Stimulated activated CD8-positive, alpha-beta memory T cell treated with anti-CD3 and anti-CD28 coated beads, Interleukin-7, amount 100 ng/mL, for 4 hours (primary cell): Measurements from ENCODE around the gene PRR14L.
"Not testable (repeated sequence)": the region's sequence is repeated elsewhere in the genome, so short reads cannot be mapped to it uniquely, and the experiment has no call there.

Source experiments
- DNase-seq, 2 donors: peaks; one replicate each; pipeline ENCODE4 v3.0.0-alpha.2; 2020; ENCODE audit warnings: low read depth in 2 of 2

The PRR14L gene

DNA sequence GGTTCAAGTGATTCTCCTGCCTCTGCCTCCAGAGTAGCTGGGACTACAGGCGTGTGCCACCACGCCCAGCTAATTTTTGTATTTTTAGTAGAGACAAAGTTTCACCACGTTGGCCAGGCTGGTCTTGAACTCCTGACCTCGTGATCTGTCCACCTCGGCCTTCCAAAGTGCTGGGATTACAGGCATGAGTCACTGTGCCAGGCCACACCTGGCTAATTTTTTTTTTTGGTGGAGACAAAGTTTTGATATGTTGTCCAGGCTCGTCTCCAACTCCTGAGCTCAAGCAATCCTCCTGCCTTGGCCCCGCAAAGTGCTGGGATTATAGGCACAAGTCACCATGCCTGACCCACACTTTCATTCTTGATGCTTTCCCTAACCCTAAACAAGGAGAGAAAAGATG is 9.6 kb downstream of the PRR14L start:
- not testable (repeated sequence) for DNase-seq

DNA sequence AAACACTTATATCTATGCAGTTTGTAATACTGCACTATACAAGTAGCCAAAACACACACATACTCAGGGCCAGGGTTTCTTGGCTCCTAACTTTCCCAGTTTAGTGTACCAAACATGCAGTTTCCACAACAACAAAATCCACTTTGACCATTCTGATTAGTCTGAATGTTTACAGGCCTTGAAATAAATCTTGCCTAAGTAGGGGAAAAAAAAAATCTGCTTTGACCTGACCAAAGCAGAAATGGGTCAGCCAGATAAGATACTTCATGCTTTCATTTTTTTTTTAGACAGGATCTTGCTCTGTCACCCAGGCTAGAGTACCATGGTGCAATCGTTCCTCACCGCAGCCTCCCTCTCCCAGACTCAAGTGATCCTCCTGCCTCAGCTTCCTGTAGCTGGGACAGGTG is 10.1 kb downstream of the PRR14L start:
- DNase-seq, result no peak

DNA sequence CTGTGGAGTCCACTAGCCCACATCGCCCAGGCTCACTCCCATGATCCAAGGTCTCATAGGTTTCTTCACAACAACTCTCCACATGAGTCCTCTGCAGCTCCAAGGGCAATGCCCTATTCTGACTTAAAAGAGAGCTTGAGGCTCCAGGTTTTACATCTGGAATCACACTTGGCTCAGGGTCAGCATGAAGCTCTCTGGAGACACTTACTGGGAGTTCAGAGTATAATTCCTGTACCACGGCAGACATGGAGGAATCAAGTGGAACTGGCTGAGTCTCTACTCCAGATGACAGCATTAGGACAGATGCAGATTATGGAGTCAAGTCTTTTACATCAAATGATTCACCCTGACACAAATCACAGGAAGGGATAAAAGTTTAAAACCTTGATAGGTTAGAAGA is 11.4 kb downstream of the PRR14L start:
- DNase-seq, result no peak

DNA sequence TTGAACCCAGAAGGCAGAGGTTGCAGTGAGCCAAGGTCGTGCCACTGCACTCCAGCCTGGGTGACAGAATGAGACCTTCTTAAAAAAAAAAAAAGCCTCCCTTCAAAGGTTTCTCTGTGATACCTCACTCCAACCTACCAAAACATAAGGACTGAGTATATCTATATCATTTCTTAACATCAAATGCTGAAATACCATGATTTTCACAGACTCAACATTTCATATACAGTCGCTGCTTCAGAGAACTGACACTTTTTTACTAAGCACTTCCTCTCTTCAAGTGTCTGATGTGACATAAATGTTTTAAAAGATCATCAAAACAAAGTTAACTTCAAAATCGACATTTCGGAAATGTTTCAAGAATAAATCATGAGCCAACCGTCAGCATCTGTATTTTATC is 12.0 kb downstream of the PRR14L start:
- DNase-seq, result no peak

DNA sequence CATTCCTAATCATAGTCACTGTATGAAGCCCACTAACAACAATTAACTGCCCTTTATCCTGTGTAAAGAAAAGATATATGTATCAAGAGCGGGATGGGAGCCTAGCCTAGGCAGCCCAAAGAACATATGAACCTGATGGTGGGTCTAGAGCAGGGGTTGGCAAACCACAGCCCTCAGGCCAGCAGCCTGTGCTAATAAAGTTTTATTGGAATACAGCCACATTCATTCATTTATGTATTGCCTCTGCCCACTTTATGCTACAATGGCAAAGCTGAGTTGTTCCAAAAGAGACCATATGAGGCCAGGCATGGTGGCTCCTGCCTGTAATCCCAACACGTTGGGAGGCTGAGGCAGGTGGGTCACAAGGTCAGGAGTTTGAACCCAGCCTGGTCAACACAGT is 13.5 kb downstream of the PRR14L start:
- no peak for DNase-seq

DNA sequence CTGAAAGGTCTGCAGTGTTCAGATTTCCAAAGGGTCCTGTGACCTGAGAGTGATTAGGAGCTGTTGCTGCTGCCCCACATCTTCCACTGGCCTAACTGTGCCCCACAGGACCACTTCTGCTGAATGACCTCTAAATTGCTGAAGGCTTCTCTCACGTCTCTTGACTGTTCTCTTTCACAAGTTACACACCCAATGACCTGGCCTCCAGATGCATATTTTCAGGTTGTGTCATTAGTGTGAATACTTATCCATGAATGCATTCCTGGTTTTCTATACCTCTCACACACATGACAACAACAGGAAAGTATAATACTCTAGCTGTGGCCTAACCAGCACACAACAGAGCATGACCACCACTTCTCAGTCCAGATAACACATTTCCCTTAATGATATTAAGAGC is 15.4 kb downstream of the PRR14L start:
- DNase-seq, result no peak

DNA sequence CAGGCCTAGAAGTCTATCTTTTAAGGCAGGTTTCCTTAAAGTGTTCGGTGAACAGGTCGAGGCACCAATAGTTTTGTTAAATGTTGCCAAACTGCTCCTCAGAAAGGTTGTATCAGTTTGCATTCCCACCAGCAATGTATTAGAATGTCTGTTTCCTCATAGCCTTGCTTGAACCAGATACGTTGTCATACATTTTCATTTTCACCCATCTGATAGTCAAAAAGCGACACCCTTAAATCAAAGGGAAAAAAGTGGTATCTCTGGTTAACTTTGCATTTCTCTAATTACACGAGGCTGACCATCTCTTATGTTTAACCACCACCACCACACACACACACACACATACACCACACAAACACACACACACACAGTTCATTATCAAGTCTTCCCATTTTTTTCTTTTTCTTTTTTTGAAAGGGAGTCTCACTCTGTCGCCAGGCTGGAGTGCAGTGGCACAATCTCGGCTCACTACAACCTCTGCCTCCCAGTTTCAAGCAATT is 16.3 kb downstream of the PRR14L start:
- no peak for DNase-seq

DNA sequence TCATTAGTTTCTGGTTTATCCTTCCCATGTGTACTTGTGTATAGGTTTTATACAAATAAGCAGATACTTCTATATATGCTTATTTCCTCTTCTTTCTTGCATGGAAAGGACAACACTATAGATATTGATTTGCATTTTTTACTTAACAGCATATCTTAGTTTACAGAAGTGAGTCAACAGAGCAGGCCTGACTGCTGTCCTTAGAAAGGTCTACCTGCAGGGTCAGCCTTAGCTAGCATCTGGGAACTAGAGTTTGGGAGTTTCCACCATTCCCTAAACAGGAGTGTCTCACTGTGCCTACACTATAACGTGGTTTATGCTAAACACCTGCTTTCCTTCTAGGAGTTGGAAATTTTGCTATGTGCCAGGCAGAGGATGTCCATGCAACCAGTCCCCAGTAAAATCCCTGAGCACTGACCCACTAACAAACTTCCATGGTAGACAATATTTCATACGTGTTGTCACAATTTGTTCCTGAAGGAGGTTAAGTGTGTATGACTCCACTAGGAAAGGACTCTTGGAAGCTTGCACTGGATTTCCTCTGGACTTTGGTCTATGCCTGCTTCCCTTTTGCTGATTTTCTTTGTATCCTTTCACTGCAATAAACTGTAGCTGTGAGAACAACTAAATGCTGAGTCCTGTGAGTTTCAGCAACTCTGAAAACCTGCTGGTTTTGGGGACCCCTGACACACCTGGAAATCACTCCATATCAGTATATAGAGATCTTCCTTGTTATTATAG is 17.7 kb downstream of the PRR14L start:
- no peak for DNase-seq

DNA sequence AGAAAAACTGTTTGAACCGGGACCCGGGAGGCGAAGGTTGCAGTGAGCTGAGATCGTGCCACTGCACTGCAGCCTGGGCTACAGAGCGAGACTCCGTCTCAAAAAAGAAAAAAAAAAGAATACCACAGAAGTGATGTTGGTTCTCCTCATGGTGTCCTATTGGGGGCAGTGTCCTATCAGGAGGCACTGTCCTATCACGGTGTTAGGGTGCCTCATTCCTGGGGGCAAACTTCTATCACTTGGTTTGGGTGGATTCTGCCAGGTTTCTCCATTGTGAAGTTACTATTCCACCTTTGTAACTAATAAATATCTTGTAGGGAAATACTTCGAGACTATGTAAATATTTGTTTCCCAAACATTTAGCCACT is 19.6 kb downstream of the PRR14L start:
- no peak for DNase-seq

DNA sequence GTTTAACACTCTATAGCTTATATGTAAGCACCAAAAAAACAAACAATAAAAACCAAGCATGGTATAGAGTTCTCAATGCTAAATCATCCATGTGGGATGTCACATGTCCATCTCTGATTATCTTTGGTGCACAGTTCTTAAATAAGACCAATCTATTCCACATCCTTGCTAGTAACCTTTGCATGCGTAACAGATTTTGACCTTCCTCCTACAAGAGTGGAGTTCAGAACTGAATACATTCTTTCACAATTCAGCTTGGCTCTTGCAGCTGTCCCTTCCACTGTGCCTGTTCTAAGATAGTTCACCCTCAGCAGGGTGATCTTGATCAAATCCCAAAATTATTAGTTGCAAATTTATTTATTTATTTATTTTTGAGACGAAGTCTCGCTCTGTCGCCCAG is 21.1 kb downstream of the PRR14L start:
- DNase-seq, result no peak

DNA sequence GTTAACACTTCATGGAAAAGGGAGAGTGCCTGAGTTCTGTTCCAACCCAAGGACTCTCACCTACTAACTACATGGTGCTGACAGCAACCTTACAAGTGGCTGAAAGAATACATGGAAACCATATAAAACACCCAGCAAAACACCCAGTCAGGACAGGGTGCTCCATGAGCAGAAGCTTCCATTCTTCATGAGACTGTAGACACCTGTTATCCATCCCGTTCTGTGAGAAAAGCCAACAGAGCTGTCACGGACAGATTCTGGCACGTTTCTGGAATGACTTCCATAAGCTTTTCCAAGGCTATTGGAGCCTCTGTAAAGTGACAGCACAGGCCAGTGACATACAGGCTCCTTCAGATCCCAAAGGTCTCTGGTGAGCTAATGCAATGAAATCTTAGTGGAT is 23.2 kb downstream of the PRR14L start:
- no peak for DNase-seq

DNA sequence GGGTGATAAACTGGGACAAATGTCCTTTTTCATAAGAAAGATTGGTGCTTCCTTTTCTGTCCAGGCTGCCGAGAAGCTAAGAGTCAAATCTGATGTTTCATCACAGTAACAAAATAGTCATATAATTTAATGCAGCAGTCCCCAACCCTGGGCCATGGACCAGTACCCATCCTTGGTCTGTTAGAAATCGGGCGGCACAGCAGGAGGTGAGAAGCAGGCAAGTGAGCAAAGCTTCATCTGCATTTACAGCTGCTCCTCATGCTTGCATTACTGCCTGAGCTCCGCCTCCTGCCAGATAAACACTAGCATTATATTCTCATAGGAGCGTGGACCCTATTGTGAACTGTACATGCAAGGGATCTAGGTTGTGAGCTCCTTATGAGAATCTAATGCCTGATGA is 26.2 kb downstream of the PRR14L start:
- no peak for DNase-seq

DNA sequence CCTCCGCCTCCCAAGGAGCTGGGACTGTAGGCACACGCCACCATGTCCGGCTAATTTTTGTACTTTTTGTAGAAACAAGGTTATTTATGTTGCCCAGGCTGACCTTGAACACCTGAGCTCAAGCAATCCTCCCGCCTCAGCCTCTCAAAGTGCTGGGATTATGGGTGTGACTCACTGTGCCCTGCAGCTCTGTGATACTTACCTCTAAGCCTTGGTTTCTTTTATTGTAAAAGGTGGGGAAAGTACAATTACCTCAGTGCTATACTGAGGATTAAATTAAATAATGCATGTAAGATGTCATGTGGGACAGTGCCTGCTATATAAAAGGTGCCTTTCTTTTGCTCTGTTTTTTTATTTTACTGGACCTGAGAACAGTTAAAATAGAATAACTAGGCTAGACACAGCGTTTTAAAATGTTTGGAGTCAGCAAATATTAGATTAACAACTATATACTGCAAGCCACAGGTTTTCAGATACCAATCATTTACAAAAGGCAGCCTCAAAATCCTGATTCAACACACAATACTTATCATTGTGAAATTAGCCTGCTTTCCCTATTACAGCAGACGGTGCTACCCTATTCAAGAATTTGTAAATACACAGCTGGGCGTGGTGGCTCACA is 30.0 kb downstream of the PRR14L start:
- DNase-seq, result no peak

DNA sequence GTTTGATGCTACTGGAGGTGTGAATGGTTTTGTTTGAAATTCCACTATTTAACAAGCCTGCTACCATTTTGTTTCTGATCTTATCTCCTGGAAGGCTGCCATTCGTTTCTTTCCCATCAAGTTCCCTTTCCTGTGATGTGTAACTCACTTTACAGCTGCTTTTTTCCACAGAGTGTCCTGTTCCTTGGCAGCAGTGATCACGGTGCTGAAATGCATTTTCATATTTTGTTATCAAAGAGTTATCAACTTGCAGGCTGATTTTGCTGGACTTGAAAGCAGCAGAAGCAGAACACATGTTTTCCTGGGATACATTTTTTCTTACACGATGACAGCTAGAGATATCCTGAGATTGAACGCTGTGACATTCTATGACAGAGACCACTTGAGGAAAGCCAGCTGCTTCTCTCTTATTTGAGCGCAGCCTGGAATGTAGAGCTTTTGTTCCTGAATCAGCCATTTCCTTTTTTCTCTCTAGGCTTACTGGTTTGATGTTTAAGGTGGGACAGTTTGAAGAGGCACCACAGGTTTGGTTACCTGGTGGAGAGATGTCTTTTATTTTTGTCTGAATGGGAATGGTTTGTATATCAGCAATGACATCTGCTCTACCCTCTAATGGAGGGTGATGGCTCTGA is 34.7 kb downstream of the PRR14L start:
- DNase-seq, result no peak

DNA sequence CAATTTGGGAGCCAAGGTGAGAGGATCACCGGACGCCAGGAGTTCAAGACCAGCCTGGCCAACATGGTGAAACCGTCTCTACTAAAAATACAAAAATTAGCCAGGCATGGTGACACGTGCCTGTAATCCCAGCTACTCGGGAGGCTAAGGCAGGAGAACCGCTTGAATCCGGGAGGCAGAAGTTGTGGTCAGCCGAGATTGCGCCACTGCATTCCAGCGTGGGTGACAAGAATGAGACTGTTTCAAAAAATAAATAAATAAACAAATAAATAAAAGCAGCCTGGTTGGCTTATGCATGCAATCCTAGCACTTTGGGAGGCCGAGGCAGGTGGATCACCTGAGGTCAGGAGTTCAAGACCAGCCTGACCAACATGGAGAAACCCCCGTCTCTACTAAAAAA is 38.7 kb downstream of the PRR14L start:
- DNase-seq, result not testable (repeated sequence)

DNA sequence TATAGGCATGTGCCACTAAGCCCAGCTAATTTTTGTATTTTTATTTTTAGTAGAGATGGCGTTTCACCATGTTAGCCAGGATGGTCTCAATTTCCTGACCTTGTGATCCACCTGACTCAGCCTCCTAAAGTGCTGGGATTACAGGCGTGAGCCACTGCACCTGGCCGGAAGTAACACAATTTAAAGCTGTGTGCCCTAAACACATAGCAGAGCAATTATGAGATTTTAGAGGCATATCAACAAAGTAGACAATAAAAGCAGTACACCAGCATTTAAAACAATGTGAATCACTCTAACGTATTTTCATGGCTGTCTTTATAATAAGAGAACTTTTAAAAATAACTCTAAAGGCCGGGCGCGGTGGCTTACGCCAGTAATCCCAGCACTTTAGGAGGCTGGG is 42.4 kb downstream of the PRR14L start:
- no peak for DNase-seq

DNA sequence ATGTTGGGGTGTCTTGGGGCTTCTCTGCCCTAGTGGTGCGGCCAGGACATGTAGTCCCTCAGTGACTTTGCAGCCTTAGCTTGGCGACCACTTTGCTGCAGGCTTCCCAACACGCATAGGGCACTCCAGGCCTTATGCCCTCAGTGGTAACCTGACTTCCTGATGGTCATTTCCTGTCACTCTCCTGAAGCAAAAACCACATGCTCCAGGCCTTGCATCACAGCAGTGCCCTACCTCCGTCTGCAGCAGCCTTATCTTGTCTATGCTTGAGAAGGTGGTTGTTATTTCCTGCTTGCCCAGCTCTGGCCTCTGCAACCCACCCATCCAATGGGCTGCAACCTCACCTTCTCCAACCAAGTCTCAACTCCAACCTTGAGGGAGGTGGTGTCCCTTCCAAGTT is 54.5 kb downstream of the PRR14L start:
- no peak for DNase-seq

DNA sequence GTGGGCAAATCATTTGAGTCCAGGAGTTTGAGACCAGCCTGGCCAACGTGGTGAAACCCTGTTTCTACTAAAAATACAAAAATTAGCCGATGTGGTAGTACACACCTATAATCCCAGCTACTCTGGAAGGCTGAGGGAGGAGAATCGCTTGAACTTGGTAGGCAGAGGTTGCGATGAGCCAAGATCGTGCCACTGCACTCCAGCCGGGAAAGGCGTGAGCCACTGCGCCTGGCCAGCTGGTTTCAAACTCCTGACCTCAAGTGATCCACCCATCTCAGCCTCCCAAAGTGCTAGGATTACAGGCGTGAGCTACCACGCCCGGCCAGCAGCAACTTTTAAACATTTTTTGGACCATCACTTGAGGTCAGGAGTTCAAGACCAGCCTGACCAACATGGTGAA is 55.9 kb downstream of the PRR14L start:
- not testable (repeated sequence) for DNase-seq

DNA sequence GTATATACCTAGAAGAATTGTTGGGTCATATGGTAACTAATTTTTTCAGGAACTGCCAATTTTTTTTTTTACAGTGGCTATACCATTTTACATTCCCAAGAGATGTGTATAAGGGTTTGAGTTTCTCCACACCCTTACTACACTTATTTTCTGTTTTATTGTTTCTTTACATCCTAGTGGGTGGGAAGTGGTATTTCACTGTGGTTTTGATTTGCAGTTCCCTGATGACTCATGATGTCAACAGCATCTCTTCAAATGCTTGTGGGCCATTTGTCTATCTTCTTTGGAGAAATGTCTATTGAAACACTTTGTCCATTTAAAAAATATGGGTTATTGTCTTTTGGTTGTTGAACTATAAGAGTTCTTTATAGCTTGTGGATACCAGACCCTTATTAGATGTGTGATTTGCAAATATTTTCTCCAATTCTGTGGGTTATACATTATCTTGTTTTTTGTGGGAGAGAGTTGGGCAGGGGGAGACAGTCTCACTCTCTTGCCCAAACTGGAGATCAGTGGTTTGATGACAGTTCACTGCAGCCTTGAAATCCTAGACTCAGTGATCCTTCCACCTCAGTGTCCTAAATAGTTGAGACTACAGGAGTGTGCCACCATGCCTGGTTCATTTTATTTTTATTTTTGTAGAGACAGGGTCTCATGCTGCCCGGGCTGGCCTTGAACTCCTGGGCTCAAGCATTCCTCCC is 57.6 kb downstream of the PRR14L start:
- no peak for DNase-seq

DNA sequence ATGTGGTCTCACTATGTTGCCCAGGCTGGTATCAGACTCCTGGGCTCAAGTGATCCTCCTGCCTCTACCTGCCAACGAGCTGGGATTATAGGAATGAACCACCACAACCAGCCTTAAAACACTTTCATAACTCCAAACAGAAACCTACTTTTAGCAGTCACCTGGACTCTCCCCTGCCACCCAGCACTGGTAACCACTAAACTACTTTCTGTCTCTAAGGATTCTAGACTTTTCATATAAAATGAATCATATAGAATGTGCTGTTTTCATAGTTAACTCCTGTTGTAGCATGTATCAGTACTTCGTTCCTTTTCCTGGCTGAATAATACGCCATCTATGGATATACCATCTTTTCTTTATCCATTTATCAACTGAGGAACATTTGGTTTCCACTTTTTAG is 58.5 kb downstream of the PRR14L start:
- DNase-seq, result no peak

DNA sequence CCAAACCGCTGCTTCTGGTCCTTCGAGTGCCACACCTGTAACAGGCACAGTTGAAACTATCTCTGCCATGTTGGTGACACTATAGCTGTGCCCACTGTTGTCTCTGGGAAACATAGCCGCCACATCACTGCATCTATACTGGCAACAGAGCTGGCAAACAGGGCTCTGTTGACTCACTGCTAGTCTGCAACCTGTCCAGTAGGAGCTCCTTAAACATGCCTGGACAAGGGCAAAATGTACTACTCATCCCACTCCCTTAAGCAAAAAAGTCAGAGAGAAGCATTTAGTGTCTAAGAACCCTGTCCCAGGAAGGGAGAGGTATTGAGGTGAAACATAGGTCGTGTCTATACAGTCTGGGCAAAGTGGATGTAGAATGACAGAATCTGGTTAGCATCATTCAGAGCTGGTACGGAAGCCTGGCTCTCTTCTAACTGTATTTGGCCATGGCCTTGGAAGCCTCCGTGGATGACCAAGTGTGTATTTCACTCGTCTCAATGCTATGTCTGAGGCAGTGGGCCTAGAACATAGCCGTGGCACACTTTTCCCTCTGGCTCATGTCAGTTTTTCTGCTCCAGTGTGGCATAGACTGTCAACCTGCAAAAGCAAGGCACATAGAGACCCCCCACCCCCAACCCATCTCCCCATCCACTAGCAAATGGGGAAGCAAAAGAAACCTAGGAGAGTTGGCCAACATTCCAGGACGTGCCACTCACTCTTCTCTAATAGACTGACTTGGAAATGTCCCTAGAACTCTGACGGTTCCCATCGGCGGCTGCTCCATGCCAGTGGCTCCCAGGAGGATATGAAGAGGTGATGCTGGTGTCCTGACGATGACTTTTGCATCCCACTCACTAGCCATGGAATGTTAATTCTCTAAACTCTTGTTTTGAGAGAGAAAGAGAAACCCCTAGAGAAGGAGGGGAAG is 66.5 kb downstream of the PRR14L start:
- DNase-seq, result no peak

DNA sequence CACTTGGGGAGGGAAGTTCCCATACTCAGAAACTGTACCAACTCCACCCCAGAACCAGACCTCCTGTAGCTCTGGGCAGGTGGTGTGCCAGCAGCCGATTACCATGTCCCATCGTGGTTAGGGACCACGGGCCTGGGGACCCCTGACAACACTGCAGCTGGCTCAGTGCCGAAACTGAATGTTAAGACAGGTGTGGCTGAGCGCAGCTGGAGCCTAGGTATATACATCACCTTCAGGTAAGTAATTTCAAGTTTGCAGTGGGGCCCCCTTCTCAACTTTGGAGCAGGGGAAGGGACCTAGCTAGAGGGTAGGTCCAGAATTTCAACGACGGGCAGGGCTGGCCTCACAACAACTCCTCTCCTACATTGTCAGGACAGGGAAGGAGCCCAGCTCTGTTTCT is 67.2 kb downstream of the PRR14L start:
- no peak for DNase-seq
